Measurements from ENCODE around the gene GIMAP8.

GIMAP8 gene

DNA sequence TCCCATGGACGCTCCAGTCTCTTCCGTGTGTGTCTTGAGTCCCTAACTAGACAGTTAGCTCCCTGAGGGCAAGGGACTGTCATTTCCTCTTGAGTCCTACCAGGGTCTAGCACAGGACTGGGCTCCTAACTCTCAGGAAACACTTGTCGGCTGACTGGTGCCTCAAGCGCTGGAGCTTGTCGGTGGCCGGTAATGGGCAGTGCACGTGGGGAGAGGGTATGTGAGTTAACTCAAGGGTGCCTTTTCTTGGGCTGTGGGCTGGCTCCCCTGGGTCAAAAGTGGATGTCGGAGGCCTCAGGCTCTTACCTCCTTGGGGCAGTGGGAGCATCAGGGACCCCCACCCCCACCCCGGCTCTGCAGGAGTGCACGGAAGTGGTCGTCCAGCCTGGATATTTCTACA lies 38.4 kb upstream of the GIMAP8 start:
- no peak for FAIRE-seq

- no peak for FAIRE-seq
Measured at GRCh38 chr7:150412518-150413488, 37.6 kb upstream of the GIMAP8 start.

GRCh38 chr7:150413640-150414081 lies 36.8 kb upstream of the GIMAP8 start:
- no peak for FAIRE-seq

- no peak for FAIRE-seq
Measured at GRCh38 chr7:150415161-150416153, 35.0 kb upstream of the GIMAP8 start.

DNA sequence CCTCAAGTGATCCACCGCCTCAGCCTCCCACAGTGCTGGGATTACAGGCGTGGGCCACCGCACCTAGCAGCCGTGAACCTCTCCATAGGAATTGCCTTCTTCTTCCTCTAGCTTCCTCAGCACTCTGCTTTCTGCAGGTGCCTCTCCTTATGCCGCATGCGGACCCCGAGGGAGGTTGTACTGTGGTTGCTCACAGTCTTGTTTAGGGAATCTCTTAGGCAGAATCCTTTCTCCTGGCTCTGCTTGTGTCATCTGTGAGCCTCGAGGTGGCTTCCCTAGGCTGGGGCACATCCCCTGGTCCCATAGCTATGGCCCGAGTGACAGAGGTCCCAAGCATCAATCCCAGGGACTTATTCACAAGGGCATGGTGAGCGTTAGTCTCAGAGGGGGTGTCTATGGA lies 33.2 kb upstream of the GIMAP8 start:
- FAIRE-seq, result no peak

DNA sequence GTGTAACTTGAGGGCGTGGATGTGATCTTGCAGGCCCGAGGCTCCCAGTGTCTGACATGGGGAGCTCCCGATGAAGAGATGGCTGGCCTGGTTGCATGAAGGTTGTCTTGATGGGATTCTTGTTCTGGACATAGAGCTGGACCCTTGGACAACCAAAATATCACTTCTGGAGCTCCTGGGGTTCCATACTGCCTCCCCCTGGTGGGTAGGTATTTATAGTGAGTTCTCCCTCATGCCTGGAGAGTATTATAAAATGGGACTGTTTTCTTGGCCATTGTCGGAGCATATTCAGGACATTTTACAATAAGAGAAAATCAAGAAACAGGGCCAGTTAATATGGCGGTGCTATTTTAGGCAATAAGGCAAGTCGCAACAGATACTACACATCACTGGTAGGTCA lies 32.6 kb upstream of the GIMAP8 start:
- FAIRE-seq, result no peak

GRCh38 chr7:150420242-150420641 lies 30.2 kb upstream of the GIMAP8 start:
- no peak for FAIRE-seq

DNA sequence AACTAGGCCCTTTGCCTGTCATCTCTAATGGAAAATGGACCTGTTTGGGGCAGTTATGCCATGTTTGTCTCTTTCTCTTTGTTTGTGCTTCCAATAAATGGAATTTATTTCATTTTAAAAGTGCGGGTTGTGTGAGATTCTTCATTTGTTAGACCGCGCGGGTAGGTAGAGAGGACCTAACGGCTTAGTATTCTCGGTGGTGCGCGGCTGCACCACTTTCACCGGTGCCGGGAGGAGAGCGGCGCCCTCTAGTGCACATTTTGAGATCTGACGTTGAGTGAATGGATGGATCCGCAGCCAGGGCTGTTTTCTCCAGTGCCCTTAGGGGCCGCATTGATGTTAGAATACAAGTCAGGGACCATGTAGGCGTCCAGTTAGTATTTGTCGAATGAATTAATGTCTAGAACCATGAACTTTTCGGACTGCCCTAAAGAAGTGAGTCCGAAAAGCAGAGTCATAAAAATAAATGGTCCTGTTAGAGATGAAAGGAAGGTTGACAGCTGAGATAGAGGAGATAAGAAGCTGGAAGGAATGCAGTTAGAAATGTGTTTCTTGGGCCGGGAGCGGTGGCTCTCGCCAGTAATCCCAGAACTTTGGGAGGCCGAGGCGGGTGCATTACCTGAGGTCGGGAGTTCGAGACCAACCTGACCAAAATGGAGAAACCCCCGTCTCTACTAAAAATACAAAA lies 29.3 kb upstream of the GIMAP8 start:
- FAIRE-seq, result peak; percentile 85

- no peak for FAIRE-seq
Measured at GRCh38 chr7:150421831-150422230, 28.6 kb upstream of the GIMAP8 start.

DNA sequence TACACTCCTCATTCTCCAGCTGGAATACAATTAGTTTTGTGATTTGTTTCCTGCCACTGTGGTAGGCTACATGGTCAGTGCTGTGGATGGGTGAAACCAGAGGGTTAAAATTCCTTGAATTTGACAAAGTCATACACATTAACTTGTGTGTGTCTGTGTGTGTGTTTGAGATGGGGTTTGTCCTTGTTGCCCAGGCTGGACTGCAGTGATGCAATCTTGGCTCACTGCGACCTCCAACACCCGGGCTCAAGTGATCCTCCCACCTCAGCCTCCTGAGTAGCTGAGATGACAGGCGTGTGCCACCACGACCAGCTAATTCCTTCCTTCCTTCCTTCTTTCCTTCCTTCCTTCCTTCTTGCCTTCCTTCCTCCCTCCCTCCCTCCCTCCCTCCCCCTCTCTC lies 24.8 kb upstream of the GIMAP8 start:
- no peak for FAIRE-seq

- FAIRE-seq, result no peak
Measured at GRCh38 chr7:150428671-150429451, 21.6 kb upstream of the GIMAP8 start.

- FAIRE-seq, result no peak
Measured at GRCh38 chr7:150429699-150430098, 20.7 kb upstream of the GIMAP8 start.

DNA sequence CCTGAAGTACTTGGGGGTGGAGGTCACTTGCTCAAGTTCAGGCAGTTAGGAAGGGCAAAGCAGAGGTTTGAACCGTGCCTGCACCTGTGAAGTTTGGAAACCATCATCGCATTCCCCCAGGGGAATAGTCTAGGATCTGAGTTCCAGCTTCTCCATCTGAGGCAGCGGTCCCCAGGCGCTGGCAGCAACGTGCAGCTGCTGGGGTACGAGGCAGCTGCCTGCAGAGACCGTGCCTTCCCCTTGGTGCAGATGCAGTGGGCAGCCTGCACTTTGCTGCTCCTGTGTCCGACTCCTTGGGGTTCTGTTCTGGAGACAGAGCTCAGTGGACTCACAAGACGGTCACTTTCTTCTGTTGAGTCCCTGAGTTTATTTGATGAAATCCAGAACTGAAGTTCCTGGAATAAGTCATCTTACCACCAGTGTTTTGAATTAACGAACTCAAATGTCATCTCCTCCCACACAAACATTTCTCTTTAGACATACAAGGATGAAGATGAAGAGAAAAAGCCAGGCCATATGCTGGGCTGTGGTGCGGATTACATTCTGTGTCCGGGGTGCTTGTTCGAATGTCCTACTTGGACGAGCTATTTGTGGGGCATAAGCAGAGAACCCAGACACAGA lies 19.9 kb upstream of the GIMAP8 start:
- FAIRE-seq, result no peak

DNA sequence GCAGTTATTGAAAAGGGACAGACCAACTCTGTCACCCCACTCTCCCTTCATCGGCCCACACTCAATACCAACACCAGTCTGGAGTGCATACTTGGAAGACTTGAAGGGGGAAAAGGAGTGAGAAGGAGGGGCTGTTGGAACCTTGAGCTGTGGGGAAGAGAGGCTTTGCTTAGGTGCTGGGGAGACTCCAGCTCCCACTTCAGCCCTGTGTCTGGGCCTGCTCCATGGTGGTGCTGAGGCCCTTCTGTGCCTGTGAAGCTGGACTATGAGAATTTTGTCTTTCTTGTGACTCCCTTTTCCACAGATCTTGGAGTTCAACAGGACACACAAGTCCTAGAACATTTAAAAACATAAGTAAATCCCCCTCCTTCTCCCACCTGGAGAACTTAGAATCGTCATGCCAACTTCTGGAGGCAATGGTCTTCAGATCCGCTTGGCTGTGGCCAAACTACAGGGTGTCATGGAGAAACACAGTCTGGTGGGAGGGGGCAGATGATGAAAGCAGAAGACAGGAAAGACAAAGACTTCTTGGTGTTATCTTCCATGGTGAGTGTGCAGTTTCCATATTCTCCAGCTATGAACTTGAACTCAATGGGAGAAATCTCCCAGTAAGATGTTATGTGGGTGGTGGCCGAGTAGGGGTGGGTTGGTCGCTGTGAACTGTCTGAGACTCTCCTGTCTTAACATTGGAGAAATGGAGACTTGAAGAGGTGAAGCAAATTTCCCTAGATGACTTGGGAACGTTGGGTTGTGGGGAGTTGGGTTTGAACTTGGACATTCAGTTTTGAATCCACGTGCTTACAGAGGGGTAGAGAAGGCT lies 18.4 kb upstream of the GIMAP8 start:
- FAIRE-seq, result no peak

DNA sequence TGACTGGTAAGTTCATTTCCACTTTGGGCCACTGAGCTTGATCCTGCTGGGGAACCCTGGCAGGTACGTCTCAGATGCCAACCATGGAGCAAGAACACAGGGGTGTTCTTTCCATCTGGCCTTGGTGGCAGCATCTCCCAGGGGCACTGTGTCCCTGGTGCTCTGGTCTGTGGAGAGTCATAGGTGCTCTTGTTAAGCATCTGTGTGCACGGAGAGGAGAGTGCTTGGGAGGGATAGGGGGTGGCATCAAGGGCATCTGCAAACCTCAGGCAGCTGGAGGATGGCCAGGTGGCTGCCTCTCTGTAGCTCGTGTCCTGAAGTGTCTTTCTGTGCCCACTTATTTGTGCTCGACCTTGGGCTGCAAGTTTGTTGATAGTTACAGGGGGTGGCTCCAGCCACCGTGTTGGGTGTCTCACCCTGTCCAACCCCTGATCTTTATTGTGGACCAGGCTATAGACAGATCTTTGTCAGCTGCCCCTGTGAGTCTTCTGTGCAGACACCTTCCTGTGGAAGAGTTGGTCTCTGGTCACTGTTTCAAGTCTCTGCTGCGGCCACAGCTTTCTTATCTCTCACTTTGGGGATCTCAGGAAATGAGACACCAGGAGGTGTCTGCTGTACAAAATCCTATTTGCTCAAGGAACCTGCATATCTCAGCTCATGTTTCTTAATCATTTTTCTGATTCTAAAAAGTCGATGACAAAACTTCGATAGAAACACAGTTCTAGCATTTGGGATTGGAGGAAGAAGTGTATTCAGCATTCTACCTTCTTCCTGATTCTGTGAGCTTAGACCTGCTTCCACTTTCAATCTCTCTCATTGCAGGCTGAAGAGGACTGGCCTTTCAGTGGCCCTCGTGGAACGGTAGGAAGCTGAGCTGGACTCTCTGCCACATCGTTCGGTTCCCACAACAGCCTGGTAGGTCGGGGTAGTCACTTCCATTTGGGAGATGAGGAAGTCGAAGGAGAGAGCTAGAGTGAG lies 17.2 kb upstream of the GIMAP8 start:
- no peak for FAIRE-seq

DNA sequence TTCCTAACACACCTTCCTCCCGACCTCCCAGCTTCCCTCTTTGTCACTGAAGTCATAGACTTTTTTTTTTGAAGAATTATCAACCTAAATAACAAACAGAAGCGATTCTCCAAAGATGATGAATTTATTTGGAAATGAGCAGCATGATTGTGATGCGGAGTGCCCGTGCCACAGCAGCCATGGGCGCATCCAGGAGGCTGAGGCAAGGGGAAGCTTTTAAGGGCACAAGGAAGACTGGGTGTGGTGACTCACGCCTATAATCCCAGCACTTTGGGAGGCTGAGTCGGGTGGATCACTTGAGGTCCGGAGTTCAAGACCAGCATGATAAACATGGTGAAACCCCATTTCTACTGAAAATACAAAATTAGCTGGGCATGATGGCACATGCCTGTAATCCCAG lies 16.2 kb upstream of the GIMAP8 start:
- no peak for FAIRE-seq

DNA sequence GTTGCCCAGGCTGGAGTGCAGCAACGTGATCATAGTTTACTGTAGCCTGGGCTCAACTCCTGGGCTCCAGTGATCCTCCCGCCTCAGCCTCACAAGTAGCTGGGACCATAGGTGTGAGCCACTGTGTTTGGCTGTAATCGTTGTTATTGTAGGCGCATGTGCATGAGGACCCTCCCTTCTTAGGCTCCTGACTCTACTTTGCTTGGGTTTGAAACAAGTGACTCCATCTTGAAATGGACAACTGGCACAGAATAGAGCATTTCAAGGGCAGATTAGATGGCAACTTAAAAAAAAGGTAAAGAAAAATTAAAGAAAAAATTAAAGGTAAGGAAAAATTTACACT lies 15.4 kb upstream of the GIMAP8 start:
- FAIRE-seq, result no peak

DNA sequence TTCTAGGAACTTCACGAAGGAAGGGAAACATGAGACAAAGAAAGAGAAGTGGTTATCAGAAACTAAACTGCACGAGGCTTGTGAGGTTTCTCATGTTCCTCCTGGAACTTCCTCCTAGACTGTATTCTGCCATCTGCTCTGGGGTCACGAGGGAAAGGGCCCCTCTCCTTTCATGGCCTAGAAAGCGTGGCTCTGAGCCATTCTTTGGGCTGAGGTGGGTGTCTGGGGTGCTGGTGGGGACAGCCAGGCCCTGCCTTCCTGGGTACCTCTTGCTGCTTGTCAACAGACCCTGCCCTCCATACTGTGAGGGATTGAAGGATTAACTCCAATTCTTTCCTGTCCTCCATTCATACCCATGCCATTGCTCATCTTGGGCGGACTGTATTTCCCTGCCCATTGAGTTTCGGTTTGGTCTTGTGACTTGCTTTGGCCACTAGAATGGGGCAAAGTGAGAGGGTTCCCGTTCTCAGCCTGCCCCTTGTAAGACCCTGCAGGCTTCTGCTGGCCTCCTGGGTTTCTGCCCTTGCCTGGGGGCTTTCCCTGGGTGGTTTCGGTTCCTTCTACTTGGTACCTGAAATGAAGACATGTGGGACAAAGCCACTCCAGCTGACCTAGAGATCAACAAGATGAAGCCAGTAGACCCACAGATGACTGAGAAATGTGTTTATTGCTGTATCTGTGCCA lies 14.9 kb upstream of the GIMAP8 start:
- no peak for FAIRE-seq

GRCh38 chr7:150439967-150440366 lies 10.5 kb upstream of the GIMAP8 start:
- peak; percentile 39 for FAIRE-seq

Data from A204.1 (cell line).